Measurements from ENCODE around the gene TRPC1.

- TF ChIP-seq CTCF (IDR thresholded peaks at IDR 0.05) (peak in 1 of 6 experiments; percentile 44), POLR2A (IDR thresholded peaks at IDR 0.05) (no peak)
Measured at GRCh38 chr3:142857056-142857455, 133.2 kb downstream of the TRPC1 start.

All from esophagus squamous epithelium (tissue), 4 donors.